ENCODE measurements around the gene CD276. TPM values are rescaled to one million over a fixed set of nuclear protein-coding genes. Genes with fewer than 3 reads are reported as not detected.
"Not testable (repeated sequence)": the region's sequence is repeated elsewhere in the genome, so short reads cannot be mapped to it uniquely, and the experiment has no call there.

Gene CD276
- total RNA-seq = 78.1 TPM

DNA sequence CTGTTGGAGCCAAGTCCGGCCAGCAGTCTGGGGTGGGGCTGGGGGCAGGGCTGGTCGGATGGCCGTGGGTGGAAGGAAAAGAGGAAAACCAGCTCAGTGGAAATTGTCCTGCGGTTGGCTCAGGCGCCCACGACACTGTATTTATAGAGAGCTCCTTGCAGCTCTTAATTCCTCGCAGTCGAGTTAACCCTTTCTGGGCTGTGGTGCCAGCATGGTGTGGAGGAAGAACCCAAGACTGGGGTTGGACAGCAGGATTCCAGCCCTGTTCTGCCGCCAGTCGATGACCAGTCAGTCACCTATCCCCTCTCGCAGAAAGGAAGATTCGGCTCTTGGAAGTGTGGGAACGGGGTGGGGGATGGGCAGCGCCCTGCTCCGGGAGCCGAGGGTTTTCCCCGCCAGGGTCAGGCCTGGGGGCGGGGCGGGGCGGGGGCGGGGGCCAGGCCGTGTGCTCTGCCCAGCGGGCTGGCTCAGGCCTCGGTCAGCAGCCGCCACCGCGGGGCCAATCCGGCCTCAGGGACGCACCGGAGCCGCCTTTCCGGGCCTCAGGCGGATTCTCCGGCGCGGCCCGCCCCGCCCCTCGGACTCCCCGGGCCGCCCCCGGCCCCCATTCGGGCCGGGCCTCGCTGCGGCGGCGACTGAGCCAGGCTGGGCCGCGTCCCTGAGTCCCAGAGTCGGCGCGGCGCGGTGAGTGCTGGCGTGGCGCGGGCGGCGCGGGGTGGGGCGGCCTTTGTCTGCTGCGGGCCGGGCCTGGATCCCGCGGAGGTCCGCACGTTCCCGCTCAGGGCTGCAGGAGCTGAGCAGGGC lies at the start of gene CD276:
Gene CD276 (plus strand): TSS at position 607 of the 804 bp plus-strand sequence. CDS start 15,257 bp downstream, outside the sequence.
- peak within 1 kb of the TSS; percentile 93 for H3K27ac ChIP-seq
- DNase-seq (ENCODE audit: extremely low spot score in 2 of 2) = no peak
- H3K36me3 ChIP-seq = no peaks in the 10 kb centered on the region
- no peaks in the 10 kb centered on the region for H3K9me3 ChIP-seq
- H3K4me1 ChIP-seq = peaks cover 51% of the 10 kb centered on the region
- TF ChIP-seq POLR2A (IDR thresholded peaks at IDR 0.05) = peak in 1 of 2 donors; percentile 32
- TF ChIP-seq POLR2AphosphoS5 (IDR thresholded peaks at IDR 0.05; ENCODE audit: insufficient read depth in 1 of 2, low read depth in 1 of 2) = peak in 1 of 2 donors; percentile 16
- TF ChIP-seq, protein P1, sequence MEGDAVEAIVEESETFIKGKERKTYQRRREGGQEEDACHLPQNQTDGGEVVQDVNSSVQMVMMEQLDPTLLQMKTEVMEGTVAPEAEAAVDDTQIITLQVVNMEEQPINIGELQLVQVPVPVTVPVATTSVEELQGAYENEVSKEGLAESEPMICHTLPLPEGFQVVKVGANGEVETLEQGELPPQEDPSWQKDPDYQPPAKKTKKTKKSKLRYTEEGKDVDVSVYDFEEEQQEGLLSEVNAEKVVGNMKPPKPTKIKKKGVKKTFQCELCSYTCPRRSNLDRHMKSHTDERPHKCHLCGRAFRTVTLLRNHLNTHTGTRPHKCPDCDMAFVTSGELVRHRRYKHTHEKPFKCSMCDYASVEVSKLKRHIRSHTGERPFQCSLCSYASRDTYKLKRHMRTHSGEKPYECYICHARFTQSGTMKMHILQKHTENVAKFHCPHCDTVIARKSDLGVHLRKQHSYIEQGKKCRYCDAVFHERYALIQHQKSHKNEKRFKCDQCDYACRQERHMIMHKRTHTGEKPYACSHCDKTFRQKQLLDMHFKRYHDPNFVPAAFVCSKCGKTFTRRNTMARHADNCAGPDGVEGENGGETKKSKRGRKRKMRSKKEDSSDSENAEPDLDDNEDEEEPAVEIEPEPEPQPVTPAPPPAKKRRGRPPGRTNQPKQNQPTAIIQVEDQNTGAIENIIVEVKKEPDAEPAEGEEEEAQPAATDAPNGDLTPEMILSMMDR (IDR thresholded peaks at IDR 0.05) = no peak
- H3K27me3 ChIP-seq = no peaks in the 10 kb centered on the region
- intact Hi-C loops (cut with DNase I) = no loop called here
- H3K4me3 ChIP-seq = peak within 1 kb of the TSS; percentile 79 to 89

DNA sequence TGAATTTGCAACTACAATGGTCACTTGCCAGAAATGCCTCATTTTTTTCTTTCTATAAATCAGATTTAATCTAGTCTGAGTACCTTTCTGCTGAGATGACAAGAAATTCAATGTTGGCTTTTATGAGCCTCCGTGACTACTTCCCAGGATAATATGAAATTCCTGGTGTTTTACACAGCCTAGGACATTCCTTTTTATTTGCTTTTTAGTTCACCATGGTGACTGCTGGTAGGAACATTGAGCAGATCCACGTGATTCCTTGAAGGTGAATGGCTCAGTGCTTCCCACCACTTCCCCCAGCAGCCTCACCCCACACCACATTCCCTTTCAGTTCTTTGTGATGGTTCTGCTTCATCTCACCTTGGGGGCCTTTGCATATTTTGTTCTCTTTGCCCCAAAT lies 46.7 kb upstream of the CD276 start:
- no peak for DNase-seq (ENCODE audit: extremely low spot score in 2 of 2)
- no peak overlapping the region for H3K4me3 ChIP-seq
- no peaks in the 10 kb centered on the region for H3K36me3 ChIP-seq
- intact Hi-C loops (cut with DNase I) = loop anchor here (5.0 kb wide), 2 partner anchors 70 kb away; no protein-coding TSS in a partner anchor
- H3K9me3 ChIP-seq = no peaks in the 10 kb centered on the region
- TF ChIP-seq POLR2A (IDR thresholded peaks at IDR 0.05) (no peak), POLR2AphosphoS5 (IDR thresholded peaks at IDR 0.05; ENCODE audit: insufficient read depth in 1 of 2, low read depth in 1 of 2) (no peak)
- TF ChIP-seq, protein P1 (IDR thresholded peaks at IDR 0.05) = no peak
- no peak overlapping the region for H3K27ac ChIP-seq
- peaks cover 15% of the 10 kb centered on the region for H3K4me1 ChIP-seq
- no peaks in the 10 kb centered on the region for H3K27me3 ChIP-seq

DNA sequence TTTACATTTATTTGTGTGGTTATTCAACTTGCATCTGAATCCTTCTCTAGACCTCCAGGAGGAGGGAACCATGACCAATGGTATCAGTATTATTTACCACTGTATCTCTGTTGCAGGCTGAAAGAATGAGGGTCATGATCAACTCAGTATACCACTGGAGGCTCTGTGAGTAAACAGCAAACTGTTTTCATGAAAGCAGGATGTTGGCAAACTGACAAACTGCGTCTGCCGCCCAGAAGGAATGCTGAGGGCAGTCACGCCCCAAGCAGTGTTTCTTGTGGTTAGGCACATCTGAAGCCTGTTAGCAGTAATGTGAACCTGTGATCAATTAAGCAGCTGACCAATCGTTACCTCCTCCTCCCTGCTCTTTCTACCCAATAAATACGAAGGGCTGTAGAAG lies 44.7 kb upstream of the CD276 start:
- H3K9me3 ChIP-seq; H3K27me3 ChIP-seq; H3K27ac ChIP-seq; DNase-seq (ENCODE audit: extremely low spot score in 2 of 2); H3K36me3 ChIP-seq; H3K4me3 ChIP-seq; H3K4me1 ChIP-seq: not testable (repeated sequence)
- intact Hi-C loops (cut with DNase I) = loop anchor here (5.0 kb wide), 2 partner anchors 68 to 72 kb away; no protein-coding TSS in a partner anchor

DNA sequence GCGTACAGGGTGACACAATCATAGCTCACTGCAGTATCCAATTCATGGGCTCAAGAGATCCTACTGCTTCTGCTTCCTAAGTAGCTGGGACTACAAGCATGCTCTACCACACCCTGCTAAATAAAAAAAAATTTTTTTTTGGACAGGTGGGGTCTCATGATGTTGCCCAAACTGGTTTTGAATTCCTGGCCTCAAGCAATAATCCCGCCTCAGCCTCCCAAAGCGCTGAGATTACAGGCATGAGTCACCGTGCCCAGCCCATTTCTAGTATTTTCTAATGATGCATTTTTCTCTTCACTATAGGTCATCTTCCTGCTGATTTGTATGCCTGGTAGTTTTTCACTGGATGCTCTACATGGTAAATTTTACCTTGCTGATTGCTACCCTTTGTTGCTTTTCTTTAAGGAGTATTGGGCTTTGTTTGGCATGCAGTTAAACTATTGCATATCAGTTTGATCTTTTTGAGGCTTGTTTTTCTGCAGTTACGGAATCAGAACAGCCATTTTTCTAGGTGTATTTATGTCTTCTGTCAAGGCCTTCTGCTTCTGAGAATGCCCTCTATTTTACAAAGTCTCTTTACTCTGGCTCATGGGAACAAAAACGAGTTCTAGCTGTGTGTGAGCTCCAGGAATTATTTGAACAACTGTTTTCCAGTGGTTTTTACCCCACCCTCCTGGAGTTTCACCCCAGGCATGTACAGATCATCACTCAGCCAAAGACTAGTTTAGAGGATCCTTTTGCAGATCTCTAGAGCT lies 36.7 kb upstream of the CD276 start:
- Histone ChIP-seq H3K4me3 (no peak overlapping the region), H3K9me3 (no peaks in the 10 kb centered on the region), H3K4me1 (no peaks in the 10 kb centered on the region), H3K36me3 (no peaks in the 10 kb centered on the region), H3K27ac (no peak overlapping the region), H3K27me3 (no peaks in the 10 kb centered on the region)
- no peak for DNase-seq (ENCODE audit: extremely low spot score in 2 of 2)
- TF ChIP-seq POLR2AphosphoS5 (IDR thresholded peaks at IDR 0.05; ENCODE audit: insufficient read depth in 1 of 2, low read depth in 1 of 2) = peak in 1 of 2 donors; percentile 39
- TF ChIP-seq, protein P1 (IDR thresholded peaks at IDR 0.05) = no peak
- intact Hi-C loops (cut with DNase I) = no loop called here

DNA sequence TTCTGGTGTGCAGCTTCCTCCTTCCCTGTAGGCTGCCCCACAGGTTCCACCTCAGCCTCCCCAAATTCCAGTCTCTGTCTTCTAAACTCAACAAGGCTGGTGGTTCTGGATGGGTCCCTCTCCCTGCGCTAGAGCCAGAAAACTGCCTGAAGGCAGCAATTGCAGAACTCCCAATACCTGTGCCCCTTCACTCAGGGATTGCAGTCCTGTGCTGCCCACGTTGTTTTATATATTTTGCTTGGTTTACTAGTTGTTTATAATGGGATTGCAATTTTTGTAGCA lies 36.2 kb upstream of the CD276 start:
- TF ChIP-seq POLR2A (IDR thresholded peaks at IDR 0.05) = no peak
- TF ChIP-seq, protein P1 (IDR thresholded peaks at IDR 0.05) = no peak
- intact Hi-C loops (cut with DNase I) = no loop called here
- Histone ChIP-seq H3K27me3 (no peaks in the 10 kb centered on the region), H3K4me3 (no peak overlapping the region), H3K4me1 (no peaks in the 10 kb centered on the region), H3K36me3 (no peaks in the 10 kb centered on the region), H3K27ac (no peak overlapping the region), H3K9me3 (no peaks in the 10 kb centered on the region)
- DNase-seq (ENCODE audit: extremely low spot score in 2 of 2) = no peak
